GM23338 (cell line): ENCODE data around the gene PDE3A. TPM values are rescaled to one million over a fixed set of nuclear protein-coding genes. Genes with fewer than 3 reads are reported as not detected.

ENCODE experiments used
- ATAC-seq: fragments of 200-7000 bp; cut with Tn5 transposase; 3 replicates; pipeline ENCODE4 v1.9.1; 2020
- DNase-seq: peaks from one replicate; pipeline ENCODE4 v3.0.0-alpha.2; 2015; ENCODE audit warnings: low spot score
- H2AFZ ChIP-seq: fragments of 200-600 bp; sonication (generic); 2 replicates; pipeline ENCODE4 v1.8.0; 2016; ENCODE audit warnings: antibody characterized with exemption, mild to moderate bottlenecking, moderate library complexity
- H3F3A ChIP-seq: fragments of 200-600 bp; sonication (generic); replicated peaks from 2 replicates; pipeline ENCODE4 v1.8.0; 2017; ENCODE audit warnings: antibody characterized with exemption, mixed run types, low read depth
- H3K27ac ChIP-seq: fragments of 200-600 bp; sonication (generic); 2 replicates; pipeline ENCODE4 v1.6.1; 2016; ENCODE audit warnings: low read depth
- H3K27me3 ChIP-seq: fragments of 200-600 bp; sonication (generic); 2 replicates; pipeline ENCODE4 v1.8.0; 2016; ENCODE audit warnings: mild to moderate bottlenecking, mixed run types, moderate library complexity; ENCODE audit not compliant: insufficient read depth
- H3K36me3 ChIP-seq: fragments of 200-600 bp; sonication (generic); 2 replicates; pipeline ENCODE4 v1.8.0; 2016; ENCODE audit warnings: mild to moderate bottlenecking; ENCODE audit not compliant: insufficient read depth
- H3K4me1 ChIP-seq: fragments of 200-600 bp; sonication (generic); 2 replicates; pipeline ENCODE4 v1.8.0; 2016; ENCODE audit warnings: mild to moderate bottlenecking, moderate library complexity; ENCODE audit not compliant: insufficient read depth
- H3K4me2 ChIP-seq: fragments of 200-600 bp; sonication (generic); 2 replicates; pipeline ENCODE4 v1.7.1; 2017; ENCODE audit warnings: mixed run types
- H3K4me3 ChIP-seq: fragments of 200-600 bp; sonication (generic); 2 replicates; pipeline ENCODE4 v1.6.1; 2016; ENCODE audit warnings: mixed run types
- H3K79me2 ChIP-seq: fragments of 200-600 bp; sonication (generic); replicated peaks from 2 replicates; pipeline ENCODE4 v1.8.0; 2017; ENCODE audit warnings: mild to moderate bottlenecking; ENCODE audit not compliant: insufficient read depth
- H3K9me2 ChIP-seq: fragments of 200-600 bp; sonication (generic); 2 replicates; pipeline ENCODE4 v1.8.0; 2017; ENCODE audit not compliant: insufficient read depth
- H4K20me1 ChIP-seq: fragments of 200-600 bp; sonication (generic); replicated peaks from 2 replicates; pipeline ENCODE4 v1.8.0; 2017; ENCODE audit warnings: mild to moderate bottlenecking; ENCODE audit not compliant: insufficient read depth
- H3K27ac Mint-ChIP-seq: 2 replicates; pipeline ENCODE4 v1.8.0; 2020; ENCODE audit warnings: inconsistent platforms, mild to moderate bottlenecking, moderate library complexity, mixed read lengths
- H3K27me3 Mint-ChIP-seq: 3 replicates; pipeline ENCODE4 v1.8.0; 2022; ENCODE audit warnings: low read depth, mild to moderate bottlenecking, moderate library complexity, mixed read lengths, inconsistent platforms; ENCODE audit not compliant: insufficient read depth, poor library complexity
- H3K36me3 Mint-ChIP-seq: 3 replicates; pipeline ENCODE4 v1.8.0; 2021; ENCODE audit warnings: low read depth, mild to moderate bottlenecking, inconsistent platforms, moderate library complexity, mixed read lengths
- H3K4me1 Mint-ChIP-seq: 3 replicates; pipeline ENCODE4 v1.8.0; 2020; ENCODE audit warnings: mild to moderate bottlenecking, inconsistent platforms, mixed read lengths
- H3K4me3 Mint-ChIP-seq: 3 replicates; pipeline ENCODE4 v1.8.0; 2021; ENCODE audit warnings: moderate library complexity, mild to moderate bottlenecking, inconsistent platforms, mixed read lengths
- H3K9me3 Mint-ChIP-seq: 3 replicates; pipeline ENCODE4 v1.8.0; 2020; ENCODE audit warnings: moderate library complexity, mild to moderate bottlenecking, inconsistent platforms, mixed read lengths
- CREB1 ChIP-seq: fragments of 250-450 bp; sonication (Bioruptor Pico); IDR thresholded peaks from 2 replicates; pipeline ENCODE4 v1.5.0; 2020; ENCODE audit warnings: low read depth, mild to moderate bottlenecking, moderate library complexity
- CTCF ChIP-seq, 2 experiments: fragments of 200-600 bp in 1 of 2; sonication (generic) in 1 of 2; conservative IDR thresholded peaks; 2 replicates each; pipeline versions ENCODE4 v1.5.1 to v1.6.1; 2016 to 2017; ENCODE audit warnings: antibody characterized with exemption in 2 of 2, low read depth in 2 of 2, mild to moderate bottlenecking in 2 of 2, moderate library complexity in 1 of 2
- ETS1 ChIP-seq: IDR thresholded peaks from 2 replicates; pipeline ENCODE4 v1.6.1; 2016; ENCODE audit warnings: antibody characterized with exemption
- EZH2 ChIP-seq: fragments of 200-600 bp; sonication (generic); IDR thresholded peaks from one replicate; pipeline ENCODE4 v1.8.0; 2017; ENCODE audit warnings: antibody characterized with exemption, mild to moderate bottlenecking, low read depth; ENCODE audit not compliant: unreplicated experiment
- EZH2phosphoT487 ChIP-seq: fragments of 200-600 bp; sonication (generic); IDR thresholded peaks from one replicate; pipeline ENCODE4 v1.8.1; 2018; ENCODE audit warnings: antibody characterized with exemption; ENCODE audit not compliant: unreplicated experiment
- JUNB ChIP-seq: IDR thresholded peaks from one replicate; pipeline ENCODE4 v1.6.1; 2016; ENCODE audit warnings: antibody characterized with exemption; ENCODE audit not compliant: unreplicated experiment
- NANOG ChIP-seq: IDR thresholded peaks from 2 replicates; pipeline ENCODE4 v1.6.1; 2016; ENCODE audit warnings: antibody characterized with exemption, borderline replicate concordance
- POLR2AphosphoS5 ChIP-seq: IDR thresholded peaks from 2 replicates; pipeline ENCODE4 v1.6.1; 2016; ENCODE audit warnings: antibody characterized with exemption, low read depth
- ZNF114 ChIP-seq: fragments of 250-450 bp; sonication (Bioruptor Pico); IDR thresholded peaks from 2 replicates; pipeline ENCODE4 v1.5.0; 2020; ENCODE audit warnings: mild to moderate bottlenecking, moderate library complexity
- ZNF331 ChIP-seq: fragments of 250-450 bp; sonication (Bioruptor Pico); IDR thresholded peaks from 2 replicates; pipeline ENCODE4 v1.5.0; 2020; ENCODE audit warnings: low read depth, mild to moderate bottlenecking, moderate library complexity
- ZNF462 ChIP-seq: fragments of 250-450 bp; sonication (Bioruptor Pico); IDR thresholded peaks from 2 replicates; pipeline ENCODE4 v1.5.0; 2020; ENCODE audit warnings: mild to moderate bottlenecking, moderate library complexity
- polyA plus RNA-seq: library from polyadenylated mRNA; unstranded; fragments of >200 nt; fragmentation: Nextera tagmentation; extraction: Ambion mirVana; gene quantifications from 2 replicates; pipeline ENCODE4 v1.2.1, GENCODE V29; 2016
- total RNA-seq: library from RNA; depleted of rRNA; stranded (reverse); fragments of >200 nt; shearing (Covaris generic); gene quantifications from 2 replicates; pipeline ENCODE4 v1.2.3, GENCODE V29; 2014

Gene PDE3A
- total and polyA plus RNA-seq, 2 experiments from 2014 or later = 2.7 to 9.2 TPM

DNA sequence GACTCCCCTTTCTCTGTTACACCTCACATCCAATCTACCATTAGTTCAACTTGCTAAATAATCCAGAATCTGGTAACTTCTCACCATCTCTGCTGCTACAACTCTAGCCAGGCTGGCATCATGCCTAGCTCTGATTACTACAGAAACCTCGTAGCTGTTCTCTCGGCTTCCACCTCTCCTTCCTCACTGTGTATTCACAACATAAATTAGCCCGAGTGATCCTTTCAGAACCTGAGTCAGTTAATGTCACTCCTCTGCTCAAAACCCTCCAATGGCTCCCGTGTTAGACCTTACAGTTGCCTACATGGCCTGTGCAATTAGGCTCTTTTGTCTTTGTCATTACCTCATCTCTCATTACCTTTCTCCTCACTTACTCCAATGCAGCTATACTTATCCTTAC, 139.4 kb downstream of the PDE3A start (continued):
- TF ChIP-seq ZNF462 (CRISPR knock-in tag) (no peak), CREB1 (CRISPR knock-in tag) (no peak), EZH2 (no peak), POLR2AphosphoS5 (no peak), ETS1 (no peak), NANOG (no peak), EZH2phosphoT487 (no peak)

DNA sequence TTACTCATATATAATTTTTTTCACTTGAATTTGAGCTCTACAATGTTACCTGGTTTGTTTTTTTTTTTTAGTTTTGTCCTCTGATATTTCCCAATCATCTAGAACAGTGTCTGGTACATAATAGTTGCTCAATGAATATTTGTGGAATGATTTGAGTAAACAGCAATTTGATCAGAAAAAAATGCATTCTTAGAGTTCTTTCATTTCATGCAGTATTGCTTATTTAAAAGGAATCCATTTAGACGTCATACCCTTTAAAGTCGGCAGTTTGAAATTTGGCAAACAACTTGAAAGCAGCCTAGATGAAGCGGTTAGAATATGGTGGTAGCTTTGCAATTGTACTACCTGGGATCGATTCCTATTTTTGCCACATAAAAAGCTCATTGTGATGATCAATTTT, 140.0 kb downstream of the PDE3A start:
- DNase-seq (no peak), ATAC-seq (no peak)
- no peaks in the 10 kb centered on the region for H4K20me1 ChIP-seq
- no peak for TF ChIP-seq JUNB
- no peak for TF ChIP-seq EZH2
- no peak for TF ChIP-seq ZNF331 (CRISPR knock-in tag)
- TF ChIP-seq NANOG = no peak
- no peak for TF ChIP-seq CTCF (conservative IDR thresholded peaks at IDR 0.05; ENCODE audit: low read depth in 2 of 2)
- TF ChIP-seq ZNF114 = no peak
- no peak for TF ChIP-seq EZH2phosphoT487
- TF ChIP-seq ETS1 = no peak
- TF ChIP-seq POLR2AphosphoS5 = no peak

More for the DNA sequence above, 140.0 kb downstream of the PDE3A start:
- Histone ChIP-seq H3K4me1 (no peaks in the 10 kb centered on the region), H2AFZ (no peak overlapping the region), H3K9me2 (no peaks in the 10 kb centered on the region), H3K4me3 (no peak overlapping the region), H3K36me3 (no peaks in the 10 kb centered on the region), H3K79me2 (no peaks in the 10 kb centered on the region), H3K4me2 (no peak overlapping the region), H3K27ac (no peak overlapping the region), H3K27me3 (no peaks in the 10 kb centered on the region), H3F3A (no peaks in the 10 kb centered on the region)
- Mint-ChIP-seq H3K36me3 (no peaks in the 10 kb centered on the region), H3K4me3 (no peak overlapping the region), H3K27ac (no peak overlapping the region), H3K9me3 (no peaks in the 10 kb centered on the region), H3K4me1 (peaks cover 9% of the 10 kb centered on the region; the same call in 2 of the 3 replicates), H3K27me3 (no peaks in the 10 kb centered on the region)
